Measurements from ENCODE around the gene CDR2. TPM values are rescaled to one million over a fixed set of nuclear protein-coding genes. Genes with fewer than 3 reads are reported as not detected.

Gene CDR2
- total and polyA plus RNA-seq, 9 of the 15 experiments (the other 6 are each of a cell fraction or from before 2014, with no cell fraction given), result 4.6 to 30.3 (median 19.9) TPM

GRCh38 chr16:22297871-22298733 lies 76.3 kb downstream of the CDR2 start (continued):
- TF ChIP-seq THAP12 (CRISPR knock-in tag; IDR thresholded peaks at IDR 0.05) (no peak), TBL1XR1 (IDR thresholded peaks at IDR 0.05; ENCODE audit: low read length in 2 of 2) (peak in 1 of 2 experiments; percentile 68; a peak in 2 of 4 replicates), SP2 (IDR thresholded peaks at IDR 0.05; ENCODE audit: extremely low read depth, low read depth, low read length, poor library complexity, severe bottlenecking) (no peak), OTX1 (CRISPR knock-in tag; IDR thresholded peaks at IDR 0.05) (peak; percentile 71), AFF1 (IDR thresholded peaks at IDR 0.05; ENCODE audit: low read depth in 1 of 2, partially characterized antibody in 2 of 2) (peak; percentile 49 to 55), NUFIP1 (IDR thresholded peaks at IDR 0.05; ENCODE audit: partially characterized antibody) (peak; percentile 65), ILK (tag; IDR thresholded peaks at IDR 0.05; ENCODE audit: borderline replicate concordance, low read depth) (no peak), ETS2 (tag; IDR thresholded peaks at IDR 0.05; ENCODE audit: borderline replicate concordance, poor library complexity, severe bottlenecking) (no peak), ZC3H8 (IDR thresholded peaks at IDR 0.05) (no peak), ZC3H4 (CRISPR knock-in tag; IDR thresholded peaks at IDR 0.05; ENCODE audit: borderline replicate concordance) (0 out of 2 replicates have a peak, but pooled peaks have one; percentile 47), ID3 (CRISPR knock-in tag; IDR thresholded peaks at IDR 0.05) (no peak), ID3 (tag; IDR thresholded peaks at IDR 0.05) (peak; percentile 65; the same call in 1 of the 2 replicates)
- TF ChIP-seq, protein P1, sequence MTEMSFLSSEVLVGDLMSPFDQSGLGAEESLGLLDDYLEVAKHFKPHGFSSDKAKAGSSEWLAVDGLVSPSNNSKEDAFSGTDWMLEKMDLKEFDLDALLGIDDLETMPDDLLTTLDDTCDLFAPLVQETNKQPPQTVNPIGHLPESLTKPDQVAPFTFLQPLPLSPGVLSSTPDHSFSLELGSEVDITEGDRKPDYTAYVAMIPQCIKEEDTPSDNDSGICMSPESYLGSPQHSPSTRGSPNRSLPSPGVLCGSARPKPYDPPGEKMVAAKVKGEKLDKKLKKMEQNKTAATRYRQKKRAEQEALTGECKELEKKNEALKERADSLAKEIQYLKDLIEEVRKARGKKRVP (CRISPR knock-in tag; IDR thresholded peaks at IDR 0.05), result 0 out of 2 replicates have a peak, but pooled peaks have one; percentile 39
- TF ChIP-seq, protein P2, sequence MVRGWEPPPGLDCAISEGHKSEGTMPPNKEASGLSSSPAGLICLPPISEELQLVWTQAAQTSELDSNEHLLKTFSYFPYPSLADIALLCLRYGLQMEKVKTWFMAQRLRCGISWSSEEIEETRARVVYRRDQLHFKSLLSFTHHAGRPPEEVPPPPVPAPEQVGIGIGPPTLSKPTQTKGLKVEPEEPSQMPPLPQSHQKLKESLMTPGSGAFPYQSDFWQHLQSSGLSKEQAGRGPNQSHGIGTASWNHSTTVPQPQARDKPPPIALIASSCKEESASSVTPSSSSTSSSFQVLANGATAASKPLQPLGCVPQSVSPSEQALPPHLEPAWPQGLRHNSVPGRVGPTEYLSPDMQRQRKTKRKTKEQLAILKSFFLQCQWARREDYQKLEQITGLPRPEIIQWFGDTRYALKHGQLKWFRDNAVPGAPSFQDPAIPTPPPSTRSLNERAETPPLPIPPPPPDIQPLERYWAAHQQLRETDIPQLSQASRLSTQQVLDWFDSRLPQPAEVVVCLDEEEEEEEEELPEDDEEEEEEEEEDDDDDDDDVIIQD (CRISPR knock-in tag; IDR thresholded peaks at IDR 0.05), result no peak
- TF ChIP-seq, protein P3, sequence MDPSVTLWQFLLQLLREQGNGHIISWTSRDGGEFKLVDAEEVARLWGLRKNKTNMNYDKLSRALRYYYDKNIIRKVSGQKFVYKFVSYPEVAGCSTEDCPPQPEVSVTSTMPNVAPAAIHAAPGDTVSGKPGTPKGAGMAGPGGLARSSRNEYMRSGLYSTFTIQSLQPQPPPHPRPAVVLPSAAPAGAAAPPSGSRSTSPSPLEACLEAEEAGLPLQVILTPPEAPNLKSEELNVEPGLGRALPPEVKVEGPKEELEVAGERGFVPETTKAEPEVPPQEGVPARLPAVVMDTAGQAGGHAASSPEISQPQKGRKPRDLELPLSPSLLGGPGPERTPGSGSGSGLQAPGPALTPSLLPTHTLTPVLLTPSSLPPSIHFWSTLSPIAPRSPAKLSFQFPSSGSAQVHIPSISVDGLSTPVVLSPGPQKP (CRISPR knock-in tag; IDR thresholded peaks at IDR 0.05), result no peak
